Fibroblast of mammary gland (primary cell): ENCODE measurements around the gene LMO4.

Source experiments
- DNase-seq: peaks from one replicate; pipeline ENCODE4 v3.0.0-alpha.2; 2010; ENCODE audit warnings: low read depth
- H3K4me3 ChIP-seq: 2 replicates; pipeline ENCODE4 v1.5.1; 2011; ENCODE audit warnings: low read depth, mild to moderate bottlenecking, low read length, moderate library complexity; ENCODE audit not compliant: control insufficient read depth
- TF ChIP-seq, protein P1 (sequence below): conservative IDR thresholded peaks from 2 replicates; pipeline ENCODE4 v1.5.1; 2011; ENCODE audit warnings: low read depth, low read length, inconsistent platforms; ENCODE audit not compliant: control insufficient read depth, insufficient read depth

The LMO4 gene

DNA sequence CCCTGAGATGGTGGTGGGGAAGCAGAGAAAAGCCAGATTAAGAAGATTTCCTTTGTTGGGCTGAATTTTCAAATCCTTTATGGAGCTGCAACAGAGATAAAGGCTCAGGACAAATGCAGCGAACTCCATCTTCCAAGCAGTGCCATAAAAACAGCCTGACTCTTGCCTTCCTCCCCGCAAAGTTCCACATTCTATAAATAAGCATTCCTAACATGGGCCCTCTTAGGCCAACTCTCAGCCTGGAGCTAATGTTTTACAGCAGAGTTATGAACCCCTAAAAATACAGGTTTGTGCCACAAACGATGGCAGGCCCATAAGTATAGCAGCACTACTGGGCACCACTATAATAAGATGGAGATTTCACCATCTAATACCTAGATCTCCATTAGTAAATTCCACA lies 27.2 kb downstream of the LMO4 start:
- no peak overlapping the region for H3K4me3 ChIP-seq
- DNase-seq: no peak
- TF ChIP-seq, protein P1, sequence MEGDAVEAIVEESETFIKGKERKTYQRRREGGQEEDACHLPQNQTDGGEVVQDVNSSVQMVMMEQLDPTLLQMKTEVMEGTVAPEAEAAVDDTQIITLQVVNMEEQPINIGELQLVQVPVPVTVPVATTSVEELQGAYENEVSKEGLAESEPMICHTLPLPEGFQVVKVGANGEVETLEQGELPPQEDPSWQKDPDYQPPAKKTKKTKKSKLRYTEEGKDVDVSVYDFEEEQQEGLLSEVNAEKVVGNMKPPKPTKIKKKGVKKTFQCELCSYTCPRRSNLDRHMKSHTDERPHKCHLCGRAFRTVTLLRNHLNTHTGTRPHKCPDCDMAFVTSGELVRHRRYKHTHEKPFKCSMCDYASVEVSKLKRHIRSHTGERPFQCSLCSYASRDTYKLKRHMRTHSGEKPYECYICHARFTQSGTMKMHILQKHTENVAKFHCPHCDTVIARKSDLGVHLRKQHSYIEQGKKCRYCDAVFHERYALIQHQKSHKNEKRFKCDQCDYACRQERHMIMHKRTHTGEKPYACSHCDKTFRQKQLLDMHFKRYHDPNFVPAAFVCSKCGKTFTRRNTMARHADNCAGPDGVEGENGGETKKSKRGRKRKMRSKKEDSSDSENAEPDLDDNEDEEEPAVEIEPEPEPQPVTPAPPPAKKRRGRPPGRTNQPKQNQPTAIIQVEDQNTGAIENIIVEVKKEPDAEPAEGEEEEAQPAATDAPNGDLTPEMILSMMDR: no peak

DNA sequence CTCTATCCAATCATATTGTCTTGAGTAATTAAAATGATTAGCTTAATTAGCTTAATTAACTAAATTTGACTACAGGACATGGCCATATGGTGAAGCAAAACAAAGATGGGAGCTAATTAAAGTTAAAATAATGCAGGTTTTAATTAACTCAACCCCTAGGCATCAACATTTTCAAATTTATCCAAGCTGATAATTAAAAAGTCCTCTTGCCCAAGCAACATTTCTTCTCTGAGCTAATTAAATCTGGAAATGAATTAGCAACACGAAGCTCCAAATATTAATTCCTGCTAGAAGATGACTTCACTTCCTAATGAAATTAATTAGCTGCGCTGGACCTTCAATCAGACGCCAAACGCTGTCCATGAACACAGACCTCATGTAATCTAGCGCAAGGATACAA lies 27.9 kb downstream of the LMO4 start:
- no peak overlapping the region for H3K4me3 ChIP-seq
- DNase-seq: no peak
- TF ChIP-seq, protein P1: no peak

DNA sequence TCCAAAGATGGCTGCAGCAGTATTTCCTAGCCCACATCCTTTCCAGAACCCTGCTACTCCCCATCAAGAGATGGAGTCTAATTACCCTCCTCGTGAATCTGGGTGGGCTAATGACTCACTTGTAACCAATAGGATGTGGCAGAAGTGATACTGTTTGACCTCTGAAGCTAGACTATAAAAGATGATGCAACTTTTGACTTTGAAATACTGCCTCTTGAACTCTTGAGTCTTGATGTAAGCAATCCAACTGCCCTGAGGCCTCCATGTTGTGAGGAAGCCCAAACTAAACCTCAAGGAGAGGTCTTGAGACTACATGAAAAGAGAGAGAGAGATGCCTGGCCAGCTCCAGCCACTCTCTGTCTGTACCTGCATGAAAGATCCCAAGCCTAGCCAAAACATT lies 29.5 kb downstream of the LMO4 start:
- H3K4me3 ChIP-seq: no peak overlapping the region
- DNase-seq: peak; percentile 35
- TF ChIP-seq, protein P1: no peak

DNA sequence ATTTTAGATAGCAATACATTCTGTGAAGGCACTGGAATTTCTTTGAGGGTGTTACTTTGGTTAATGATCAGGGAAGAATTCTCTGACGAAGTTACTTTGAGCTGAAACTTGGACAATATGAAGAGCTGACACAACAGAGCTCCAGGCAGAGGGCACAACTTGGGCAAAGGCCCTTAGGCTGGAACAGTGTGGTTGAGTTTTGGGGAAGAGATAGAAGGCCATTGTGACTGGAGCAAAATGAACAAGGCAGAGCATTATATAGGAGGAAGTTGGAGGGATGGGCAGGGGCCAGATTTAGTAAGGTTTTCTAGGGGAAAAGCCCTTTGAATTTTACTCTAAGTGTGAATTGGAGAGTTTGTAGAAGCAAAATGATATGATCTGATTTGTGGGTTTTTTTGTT lies 30.9 kb downstream of the LMO4 start:
- TF ChIP-seq, protein P1: no peak
- no peak for DNase-seq
- no peak overlapping the region for H3K4me3 ChIP-seq

DNA sequence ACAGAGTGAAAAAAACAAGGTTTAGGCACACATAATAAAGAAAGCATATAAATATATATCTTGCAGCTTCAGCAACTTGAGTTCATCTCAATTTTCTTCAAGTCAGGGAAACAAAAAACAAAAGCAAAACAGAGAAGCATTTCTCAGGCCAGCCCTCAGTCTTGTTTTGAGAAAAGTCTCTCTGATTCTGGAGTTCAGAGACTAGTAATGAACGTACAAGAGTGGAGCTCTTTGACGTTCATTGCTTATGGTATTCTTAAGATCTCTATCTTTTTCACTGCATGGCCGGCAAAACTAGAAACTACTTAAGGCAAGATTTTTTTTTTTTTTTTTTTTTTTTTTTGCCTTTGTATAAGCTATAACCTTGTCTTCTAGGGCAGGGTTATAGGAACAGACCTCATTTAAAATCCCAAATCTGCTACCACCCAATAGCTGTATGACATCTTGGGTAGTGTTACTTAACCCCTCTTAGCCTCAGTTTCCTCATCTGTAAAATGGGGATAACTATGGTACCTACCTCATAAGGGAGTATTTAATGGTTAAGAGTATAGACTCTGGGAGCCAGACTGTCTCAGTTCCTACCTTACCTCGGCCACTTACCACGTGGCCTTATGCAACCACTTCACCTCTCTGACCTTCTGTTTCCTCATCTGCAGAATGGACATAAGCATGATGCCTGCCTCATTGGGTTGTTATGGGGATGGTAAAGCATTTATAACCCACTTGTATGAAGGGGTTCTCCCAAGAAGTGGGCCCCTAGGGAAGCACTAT lies 33.6 kb downstream of the LMO4 start:
- TF ChIP-seq, protein P1: no peak
- DNase-seq: no peak
- no peak overlapping the region for H3K4me3 ChIP-seq

DNA sequence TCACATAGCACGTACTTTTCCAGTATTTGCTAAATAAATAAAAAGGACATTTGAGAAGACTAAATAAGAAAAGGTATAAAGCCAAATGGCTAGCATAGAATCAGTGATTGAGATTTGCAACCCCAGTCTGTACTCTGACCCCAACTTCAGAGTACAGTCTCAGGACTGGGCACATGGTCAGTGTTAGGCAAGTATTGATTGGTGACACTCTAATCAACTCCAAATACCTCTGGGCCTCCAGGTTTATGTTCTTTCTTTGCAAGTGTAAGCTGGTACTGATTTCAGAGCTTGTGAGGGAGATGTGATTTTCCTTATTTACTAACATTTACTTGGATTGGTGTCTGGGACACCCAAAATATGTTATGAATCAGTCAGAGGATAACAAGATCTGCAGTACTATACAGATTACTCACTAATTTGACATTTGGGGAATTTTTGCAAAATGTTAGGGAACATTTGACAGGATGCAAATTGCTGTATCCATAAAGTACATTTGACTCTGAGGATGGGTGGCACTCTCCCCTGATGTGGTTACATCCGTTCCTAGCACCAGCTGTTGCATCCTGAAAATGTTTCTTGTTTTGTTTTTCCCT lies 34.2 kb downstream of the LMO4 start:
- peak; percentile 43 for DNase-seq
- TF ChIP-seq, protein P1: no peak
- no peak overlapping the region for H3K4me3 ChIP-seq
